ENCODE data around the gene KLHL40.

GRCh38 chr3:42714171-42714852, 29.0 kb downstream of the KLHL40 start:
- no peak for TF ChIP-seq EZH2 (IDR thresholded peaks at IDR 0.05)
- TF ChIP-seq POLR2AphosphoS5 (IDR thresholded peaks at IDR 0.05; ENCODE audit: borderline replicate concordance, low read depth, low read length), result no peak
